Activated T-cell treated with anti-CD3 and anti-CD28 coated beads for 1 hour (primary cell): ENCODE measurements around the gene NIN.

ENCODE experiments used
- DNase-seq: peaks from one replicate; pipeline ENCODE4 v3.0.0-alpha.2; 2020; ENCODE audit warnings: low read depth

The NIN gene

GRCh38 chr14:50762001-50762930 is 68.7 kb downstream of the NIN start:
- no peak for DNase-seq

GRCh38 chr14:50759800-50760543 is 71.0 kb downstream of the NIN start:
- no peak for DNase-seq

- no peak for DNase-seq
Observed at GRCh38 chr14:50758945-50759344, 72.0 kb downstream of the NIN start.

- DNase-seq: no peak
Observed at GRCh38 chr14:50758305-50758704, 72.7 kb downstream of the NIN start.

- DNase-seq: no peak
Observed at GRCh38 chr14:50757702-50758101, 73.3 kb downstream of the NIN start.

GRCh38 chr14:50756300-50756699 is 74.7 kb downstream of the NIN start:
- no peak for DNase-seq

GRCh38 chr14:50750323-50750722 is 80.6 kb downstream of the NIN start:
- no peak for DNase-seq

- DNase-seq: no peak
Observed at GRCh38 chr14:50745401-50746058, 85.4 kb downstream of the NIN start.

- DNase-seq: no peak
Observed at GRCh38 chr14:50744231-50744630, 86.7 kb downstream of the NIN start.

GRCh38 chr14:50741567-50741966 is 89.4 kb downstream of the NIN start:
- no peak for DNase-seq

- no peak for DNase-seq
Observed at GRCh38 chr14:50740856-50741255, 90.1 kb downstream of the NIN start.

GRCh38 chr14:50739186-50739585 is 91.8 kb downstream of the NIN start:
- DNase-seq: no peak

GRCh38 chr14:50736932-50737419 is 94.0 kb downstream of the NIN start:
- DNase-seq: no peak

GRCh38 chr14:50734950-50735695 is 95.8 kb downstream of the NIN start:
- no peak for DNase-seq

- no peak for DNase-seq
Observed at GRCh38 chr14:50733494-50733893, 97.5 kb downstream of the NIN start.

GRCh38 chr14:50728836-50729235 is 102.1 kb downstream of the NIN start:
- DNase-seq: no peak

- no peak for DNase-seq
Observed at GRCh38 chr14:50726372-50727107, 104.4 kb downstream of the NIN start.

GRCh38 chr14:50725761-50726160 is 105.2 kb downstream of the NIN start:
- no peak for DNase-seq

- no peak for DNase-seq
Observed at GRCh38 chr14:50719911-50720759, 110.8 kb downstream of the NIN start.

- DNase-seq: no peak
Observed at GRCh38 chr14:50718949-50719348, 112.0 kb downstream of the NIN start.
